Astrocyte (in vitro differentiated cells and primary cell): ENCODE results near the gene TRERF1. TPM values are rescaled to one million over a fixed set of nuclear protein-coding genes. Genes with fewer than 3 reads are reported as not detected.
"Not testable (repeated sequence)": the region's sequence is repeated elsewhere in the genome, so short reads cannot be mapped to it uniquely, and the experiment has no call there.

Experiments
- DNase-seq: peaks from one replicate; pipeline ENCODE4 v3.0.0-alpha.2; 2010; ENCODE audit warnings: low read depth
- FAIRE-seq: peaks from 2 replicates; lab custom pipeline; 2011; peaks lifted over from hg19 to GRCh38; lab: Jason Lieb, UNC
- H2AFZ ChIP-seq: 2 replicates; pipeline ENCODE4 v1.6.0; 2012; ENCODE audit warnings: low read depth, low read length, inconsistent platforms
- H3K27ac ChIP-seq: 2 replicates; pipeline ENCODE4 v1.5.1; 2011; ENCODE audit warnings: low read depth, low read length, inconsistent platforms
- H3K27me3 ChIP-seq: 2 replicates; pipeline ENCODE4 v1.6.0; 2011; ENCODE audit warnings: low read length, inconsistent platforms; ENCODE audit not compliant: insufficient read depth
- H3K36me3 ChIP-seq: 2 replicates; pipeline ENCODE4 v1.5.1; 2011; ENCODE audit warnings: low read length, inconsistent platforms; ENCODE audit not compliant: insufficient read depth
- H3K4me1 ChIP-seq: 2 replicates; pipeline ENCODE4 v1.5.1; 2011; ENCODE audit warnings: low read length, inconsistent platforms; ENCODE audit not compliant: insufficient read depth
- H3K4me2 ChIP-seq: 2 replicates; pipeline ENCODE4 v1.6.0; 2012; ENCODE audit warnings: low read length, inconsistent platforms
- H3K4me3 ChIP-seq: 2 replicates; pipeline ENCODE4 v1.5.1; 2011; ENCODE audit warnings: low read depth, mild to moderate bottlenecking, low read length, inconsistent platforms; ENCODE audit not compliant: insufficient read depth
- H3K79me2 ChIP-seq: 2 replicates; pipeline ENCODE4 v1.6.0; 2012; ENCODE audit warnings: mild to moderate bottlenecking, low read length, inconsistent platforms; ENCODE audit not compliant: insufficient read depth
- H3K9ac ChIP-seq: 2 replicates; pipeline ENCODE4 v1.6.0; 2012; ENCODE audit warnings: mild to moderate bottlenecking, low read length, inconsistent platforms
- H3K9me3 ChIP-seq: 2 replicates; pipeline ENCODE4 v1.5.1; 2012; ENCODE audit warnings: low read depth, mild to moderate bottlenecking, low read length, inconsistent platforms; ENCODE audit not compliant: insufficient read depth
- H4K20me1 ChIP-seq: 2 replicates; pipeline ENCODE4 v1.6.0; 2012; ENCODE audit warnings: low read length, inconsistent platforms; ENCODE audit not compliant: insufficient read depth
- H3K27ac Mint-ChIP-seq: one replicate; pipeline ENCODE4 v1.8.0; 2021; ENCODE audit warnings: mild to moderate bottlenecking, mixed read lengths; ENCODE audit not compliant: unreplicated experiment
- H3K27me3 Mint-ChIP-seq: one replicate; pipeline ENCODE4 v1.8.0; 2021; ENCODE audit warnings: low read depth, mixed read lengths; ENCODE audit not compliant: unreplicated experiment
- H3K36me3 Mint-ChIP-seq: one replicate; pipeline ENCODE4 v1.8.0; 2021; ENCODE audit warnings: low read depth, mixed read lengths; ENCODE audit not compliant: unreplicated experiment
- H3K4me1 Mint-ChIP-seq: one replicate; pipeline ENCODE4 v1.8.0; 2021; ENCODE audit warnings: low read depth, mixed read lengths; ENCODE audit not compliant: unreplicated experiment
- H3K4me3 Mint-ChIP-seq: one replicate; pipeline ENCODE4 v1.8.0; 2021; ENCODE audit warnings: mild to moderate bottlenecking, moderate library complexity, mixed read lengths; ENCODE audit not compliant: unreplicated experiment
- H3K9me3 Mint-ChIP-seq: one replicate; pipeline ENCODE4 v1.8.0; 2021; ENCODE audit warnings: mild to moderate bottlenecking, mixed read lengths; ENCODE audit not compliant: unreplicated experiment
- EZH2 ChIP-seq: IDR thresholded peaks from 2 replicates; pipeline ENCODE4 v1.6.1; 2012; ENCODE audit warnings: mild to moderate bottlenecking, low read length, inconsistent platforms; ENCODE audit not compliant: insufficient read depth
- total RNA-seq: library from RNA; stranded (reverse); gene quantifications from 2 replicates; pipeline ENCODE4 v1.2.1, GENCODE V29; 2021
- TF ChIP-seq, protein P1 (sequence below): IDR thresholded peaks from 2 replicates; pipeline ENCODE4 v1.5.1; 2011; ENCODE audit warnings: low read depth, mild to moderate bottlenecking, inconsistent platforms, low read length, moderate library complexity; ENCODE audit not compliant: insufficient read depth

TRERF1 gene
- total RNA-seq, 1 donor from 2014 or later, result 8.6 TPM

DNA sequence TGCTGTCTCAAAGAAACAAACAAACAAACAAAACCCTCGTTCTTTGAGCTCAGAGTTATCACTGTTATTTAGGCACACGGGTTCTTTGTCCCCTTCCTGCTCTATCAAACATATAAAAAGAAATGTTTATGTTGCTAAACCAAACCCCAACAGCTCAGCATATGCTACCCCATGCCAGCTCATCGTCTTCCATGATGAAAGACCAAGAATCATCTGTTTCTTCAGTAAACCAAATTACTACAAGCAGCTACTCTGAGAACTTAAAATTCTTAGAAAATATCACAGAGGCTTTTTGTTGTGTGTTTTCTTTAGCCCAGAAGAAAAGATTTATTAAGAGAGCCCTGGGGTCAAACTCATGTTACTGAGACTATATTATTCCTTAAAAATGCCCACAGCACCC, 4.7 kb downstream of the TRERF1 start:
- no peaks in the 10 kb centered on the region for H3K27me3 ChIP-seq
- no peaks in the 10 kb centered on the region for H3K9me3 ChIP-seq
- FAIRE-seq (no peak), DNase-seq (no peak)
- Mint-ChIP-seq H3K27ac (no peak overlapping the region), H3K4me3 (no peak overlapping the region), H3K36me3 (peaks cover 15% of the 10 kb centered on the region), H3K9me3 (no peaks in the 10 kb centered on the region), H3K4me1 (peaks cover 31% of the 10 kb centered on the region), H3K27me3 (no peaks in the 10 kb centered on the region)
- H4K20me1 ChIP-seq, result peaks cover 32% of the 10 kb centered on the region
- H3K4me2 ChIP-seq, result no peak overlapping the region
- H3K9ac ChIP-seq, result no peak overlapping the region
- H2AFZ ChIP-seq, result no peak overlapping the region
- peaks cover 15% of the 10 kb centered on the region for H3K4me1 ChIP-seq
- no peak overlapping the region for H3K4me3 ChIP-seq
- TF ChIP-seq, protein P1, sequence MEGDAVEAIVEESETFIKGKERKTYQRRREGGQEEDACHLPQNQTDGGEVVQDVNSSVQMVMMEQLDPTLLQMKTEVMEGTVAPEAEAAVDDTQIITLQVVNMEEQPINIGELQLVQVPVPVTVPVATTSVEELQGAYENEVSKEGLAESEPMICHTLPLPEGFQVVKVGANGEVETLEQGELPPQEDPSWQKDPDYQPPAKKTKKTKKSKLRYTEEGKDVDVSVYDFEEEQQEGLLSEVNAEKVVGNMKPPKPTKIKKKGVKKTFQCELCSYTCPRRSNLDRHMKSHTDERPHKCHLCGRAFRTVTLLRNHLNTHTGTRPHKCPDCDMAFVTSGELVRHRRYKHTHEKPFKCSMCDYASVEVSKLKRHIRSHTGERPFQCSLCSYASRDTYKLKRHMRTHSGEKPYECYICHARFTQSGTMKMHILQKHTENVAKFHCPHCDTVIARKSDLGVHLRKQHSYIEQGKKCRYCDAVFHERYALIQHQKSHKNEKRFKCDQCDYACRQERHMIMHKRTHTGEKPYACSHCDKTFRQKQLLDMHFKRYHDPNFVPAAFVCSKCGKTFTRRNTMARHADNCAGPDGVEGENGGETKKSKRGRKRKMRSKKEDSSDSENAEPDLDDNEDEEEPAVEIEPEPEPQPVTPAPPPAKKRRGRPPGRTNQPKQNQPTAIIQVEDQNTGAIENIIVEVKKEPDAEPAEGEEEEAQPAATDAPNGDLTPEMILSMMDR, result no peak
- TF ChIP-seq EZH2, result no peak
- H3K27ac ChIP-seq, result no peak overlapping the region
- peaks cover 75% of the 10 kb centered on the region for H3K79me2 ChIP-seq
- H3K36me3 ChIP-seq, result no peaks in the 10 kb centered on the region

DNA sequence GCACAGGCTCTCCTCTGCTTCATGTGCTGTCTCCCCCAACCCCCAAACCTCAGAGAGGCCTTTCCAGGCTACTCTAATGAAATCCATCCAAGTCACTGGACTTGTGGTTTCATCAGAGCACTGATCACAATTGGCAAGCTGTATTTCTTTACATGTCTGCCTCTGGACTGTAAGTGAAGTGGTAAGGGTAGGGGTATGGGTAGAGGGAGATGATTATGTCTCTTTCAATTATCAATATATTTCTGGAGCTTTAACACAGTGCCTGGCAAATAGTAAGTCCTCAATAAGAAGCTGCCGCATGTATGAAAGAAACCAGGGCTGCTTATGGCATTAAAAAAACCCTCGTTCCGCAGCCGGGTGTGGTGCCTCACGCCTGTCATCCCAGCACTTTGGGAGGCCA, 5.4 kb downstream of the TRERF1 start:
- peaks cover 15% of the 10 kb centered on the region for H3K36me3 Mint-ChIP-seq
- H2AFZ ChIP-seq, result no peak overlapping the region
- no peaks in the 10 kb centered on the region for H3K27me3 ChIP-seq
- H3K4me1 Mint-ChIP-seq, result peaks cover 36% of the 10 kb centered on the region
- peak overlapping the region; percentile 21 for H3K27ac Mint-ChIP-seq
- H3K36me3 ChIP-seq, result no peaks in the 10 kb centered on the region
- TF ChIP-seq, protein P1, result no peak
- TF ChIP-seq EZH2, result no peak
- H3K9ac ChIP-seq, result no peak overlapping the region
- H3K4me3 Mint-ChIP-seq, result no peak overlapping the region
- FAIRE-seq (no peak), DNase-seq (no peak)
- no peaks in the 10 kb centered on the region for H3K9me3 Mint-ChIP-seq
- no peak overlapping the region for H3K27ac ChIP-seq
- peaks cover 32% of the 10 kb centered on the region for H4K20me1 ChIP-seq
- H3K27me3 Mint-ChIP-seq, result no peaks in the 10 kb centered on the region
- H3K4me1 ChIP-seq, result peaks cover 22% of the 10 kb centered on the region
- peaks cover 78% of the 10 kb centered on the region for H3K79me2 ChIP-seq
- H3K4me2 ChIP-seq, result no peak overlapping the region
- no peaks in the 10 kb centered on the region for H3K9me3 ChIP-seq
- H3K4me3 ChIP-seq, result no peak overlapping the region

GRCh38 chr6:42445955-42446354, 5.8 kb downstream of the TRERF1 start:
- H2AFZ ChIP-seq, H3K9me3 Mint-ChIP-seq, H3K4me3 ChIP-seq, H3K27me3 ChIP-seq, DNase-seq, H3K27ac ChIP-seq, H3K9ac ChIP-seq, H3K36me3 ChIP-seq, H3K4me3 Mint-ChIP-seq, H3K4me2 ChIP-seq, H3K9me3 ChIP-seq, FAIRE-seq, H3K27me3 Mint-ChIP-seq: not testable (repeated sequence)
- peaks cover 26% of the 10 kb centered on the region for H3K4me1 ChIP-seq
- H4K20me1 ChIP-seq, result peaks cover 33% of the 10 kb centered on the region
- H3K27ac Mint-ChIP-seq, result peak overlapping the region; percentile 21
- peaks cover 41% of the 10 kb centered on the region for H3K4me1 Mint-ChIP-seq
- H3K36me3 Mint-ChIP-seq, result peaks cover 15% of the 10 kb centered on the region
- peaks cover 76% of the 10 kb centered on the region for H3K79me2 ChIP-seq
